IMR-90 (cell line): ENCODE data around the gene HS6ST3. TPM values are rescaled to one million over a fixed set of nuclear protein-coding genes. Genes with fewer than 3 reads are reported as not detected.

Experiments
- ATAC-seq: fragments of 200-7000 bp; cut with Tn5 transposase; 2 replicates; pipeline ENCODE4 v1.9.1; 2020; ENCODE audit warnings: low read depth, mild to moderate bottlenecking, moderate library complexity
- BruUV-seq: library from RNA; stranded (reverse); fragments of 400-500 nt; replicated peaks from 2 replicates; lab custom pipeline; 2021; lab: Mats Ljungman, UMichigan
- CTCF ChIA-PET: fragments of 300-600 bp; formaldehyde crosslinking; extraction: SDS; loops from one replicate; lab custom pipeline; 2021; ENCODE audit warnings: antibody characterized with exemption; lab: Yijun Ruan, JAX
- POLR2A ChIA-PET: fragments of 300-600 bp; sonication (Branson Sonifier 250); formaldehyde crosslinking; loops from one replicate; lab custom pipeline; 2022; ENCODE audit warnings: antibody characterized with exemption; ENCODE audit not compliant: unreplicated experiment; lab: Charles Lee
- DNase-seq: peaks from one replicate; pipeline ENCODE4 v3.0.0; 2013
- H2AFZ ChIP-seq: replicated peaks from 2 replicates; pipeline ENCODE3; 2013; ENCODE audit warnings: low read length, mild to moderate bottlenecking; ENCODE audit not compliant: poor library complexity
- H2AK5ac ChIP-seq: 2 replicates; pipeline ENCODE4 v1.6.1; 2013; ENCODE audit warnings: low read depth, low read length, inconsistent platforms
- H2AK9ac ChIP-seq: replicated peaks from 2 replicates; pipeline ENCODE3; 2013; ENCODE audit warnings: mild to moderate bottlenecking, low read depth, low read length, moderate library complexity; ENCODE audit not compliant: poor library complexity
- H2BK120ac ChIP-seq: 2 replicates; pipeline ENCODE4 v1.6.1; 2013; ENCODE audit warnings: low read depth, low read length, inconsistent platforms
- H2BK15ac ChIP-seq: 3 replicates; pipeline ENCODE4 v1.6.1; 2013; ENCODE audit warnings: low read depth, low read length, inconsistent platforms
- H2BK20ac ChIP-seq: 2 replicates; pipeline ENCODE4 v1.6.1; 2013; ENCODE audit warnings: low read depth, mild to moderate bottlenecking, inconsistent platforms, low read length, moderate library complexity
- H2BK5ac ChIP-seq: 2 replicates; pipeline ENCODE4 v1.6.1; 2013; ENCODE audit warnings: mild to moderate bottlenecking, low read depth, low read length, inconsistent platforms; ENCODE audit not compliant: poor library complexity, severe bottlenecking
- H3K14ac ChIP-seq: replicated peaks from 2 replicates; pipeline ENCODE4 v1.6.1; 2013; ENCODE audit warnings: low read depth, low read length, inconsistent platforms
- H3K18ac ChIP-seq: 2 replicates; pipeline ENCODE4 v1.6.1; 2013; ENCODE audit warnings: low read depth, low read length, control low read depth
- H3K23ac ChIP-seq: 2 replicates; pipeline ENCODE4 v1.6.1; 2013; ENCODE audit warnings: low read depth, low read length, inconsistent platforms
- H3K27ac ChIP-seq: 2 replicates; pipeline ENCODE4 v1.5.1; 2013; ENCODE audit warnings: mild to moderate bottlenecking, control low read depth, low read length; ENCODE audit not compliant: insufficient read depth
- H3K27me3 ChIP-seq: 2 replicates; pipeline ENCODE4 v1.6.1; 2013; ENCODE audit warnings: low read length; ENCODE audit not compliant: control insufficient read depth, insufficient read depth
- H3K36me3 ChIP-seq: 2 replicates; pipeline ENCODE4 v1.6.1; 2013; ENCODE audit warnings: low read length, mixed read lengths; ENCODE audit not compliant: control insufficient read depth, insufficient read depth
- H3K4ac ChIP-seq: 2 replicates; pipeline ENCODE4 v1.6.1; 2013; ENCODE audit warnings: low read depth, low read length, inconsistent platforms
- H3K4me1 ChIP-seq: 2 replicates; pipeline ENCODE4 v1.6.1; 2013; ENCODE audit warnings: low read length, mixed read lengths; ENCODE audit not compliant: control insufficient read depth, insufficient read depth
- H3K4me2 ChIP-seq: 2 replicates; pipeline ENCODE4 v1.6.1; 2013; ENCODE audit warnings: low read depth, mild to moderate bottlenecking, control low read depth, low read length, moderate library complexity
- H3K4me3 ChIP-seq: 2 replicates; pipeline ENCODE4 v1.5.1; 2013; ENCODE audit warnings: low read depth, mild to moderate bottlenecking, control low read depth, low read length, moderate library complexity; ENCODE audit not compliant: insufficient read depth
- H3K56ac ChIP-seq: 2 replicates; pipeline ENCODE4 v1.6.1; 2013; ENCODE audit warnings: low read length, inconsistent platforms; ENCODE audit not compliant: insufficient read depth; ENCODE audit errors: extremely low read depth
- H3K79me1 ChIP-seq, 2 experiments: 2 replicates each; pipeline ENCODE4 v1.6.1; 2013; ENCODE audit warnings: low read length in 2 of 2, inconsistent platforms in 1 of 2, low read depth in 1 of 2
- H3K9ac ChIP-seq: 2 replicates; pipeline ENCODE4 v1.6.1; 2013; ENCODE audit warnings: low read depth, low read length, control low read depth
- H3K9me1 ChIP-seq: 2 replicates; pipeline ENCODE4 v1.6.1; 2013; ENCODE audit warnings: low read length, inconsistent platforms; ENCODE audit not compliant: insufficient read depth
- H3K9me3 ChIP-seq: 2 replicates; pipeline ENCODE4 v1.6.1; 2013; ENCODE audit warnings: low read length; ENCODE audit not compliant: control insufficient read depth, insufficient read depth
- H4K20me1 ChIP-seq: 2 replicates; pipeline ENCODE4 v1.6.1; 2013; ENCODE audit warnings: low read length, inconsistent platforms; ENCODE audit not compliant: insufficient read depth
- H4K5ac ChIP-seq: 2 replicates; pipeline ENCODE4 v1.6.1; 2013; ENCODE audit warnings: mild to moderate bottlenecking, low read depth, low read length, control low read depth
- H4K8ac ChIP-seq, 2 experiments: 2 replicates each; pipeline ENCODE4 v1.6.1; 2013; ENCODE audit warnings: low read depth in 2 of 2, low read length in 2 of 2, control low read depth in 1 of 2, inconsistent platforms in 1 of 2
- H4K91ac ChIP-seq: 2 replicates; pipeline ENCODE4 v1.6.1; 2013; ENCODE audit warnings: low read depth, low read length, inconsistent platforms; ENCODE audit not compliant: insufficient read depth
- POLR2A ChIP-seq: IDR thresholded peaks from 2 replicates; pipeline ENCODE4 v1.6.1; 2012; ENCODE audit warnings: mild to moderate bottlenecking, low read depth, low read length
- WGBS, 2 experiments: methylation state at CpG; one replicate each; pipeline versions ENCODE4 v1.1.5 to v1.1.7; 2013; ENCODE audit warnings: missing lambda C conversion rate in 2 of 2; ENCODE audit not compliant: insufficient read length in 1 of 2; ENCODE audit errors: extremely low coverage in 2 of 2; 5-methylcytosine and 5-hydroxymethylcytosine counted together
- dilution Hi-C: fragments of 300-500 bp; cut with HindIII; formaldehyde crosslinking; loops from one replicate; pipeline ENCODE4 v1.14.3; 2018; ENCODE audit warnings: low sequenced_read_pairs; ENCODE audit not compliant: unreplicated experiment
- in situ Hi-C: fragments of 300-500 bp; cut with MboI; formaldehyde crosslinking; loops from 3 replicates; pipeline ENCODE4 v1.14.3; 2019; ENCODE audit warnings: low sequenced_read_pairs, inconsistent platforms, mixed read lengths
- intact Hi-C: fragments of 100-400 bp; cut with micrococcal nuclease; formaldehyde crosslinking; loops from 2 replicates; pipeline ENCODE4 v1.10.0; 2022
- polyA plus RNA-seq, 3 experiments: library from polyadenylated mRNA; depleted of rRNA; stranded (reverse); fragments of >200 nt; gene quantifications; 2 replicates each; pipeline ENCODE4 v1.2.3, GENCODE V29; 2012; ENCODE audit warnings: low replicate concordance in 1 of 3
- total RNA-seq: library from RNA; depleted of rRNA; stranded (reverse); fragments of >200 nt; gene quantifications from 2 replicates; pipeline ENCODE4 v1.2.3, GENCODE V29; 2012

The HS6ST3 gene
- total and polyA plus RNA-seq, 2 of the 4 experiments (the other 2 are of a cell fraction), result not detected

DNA sequence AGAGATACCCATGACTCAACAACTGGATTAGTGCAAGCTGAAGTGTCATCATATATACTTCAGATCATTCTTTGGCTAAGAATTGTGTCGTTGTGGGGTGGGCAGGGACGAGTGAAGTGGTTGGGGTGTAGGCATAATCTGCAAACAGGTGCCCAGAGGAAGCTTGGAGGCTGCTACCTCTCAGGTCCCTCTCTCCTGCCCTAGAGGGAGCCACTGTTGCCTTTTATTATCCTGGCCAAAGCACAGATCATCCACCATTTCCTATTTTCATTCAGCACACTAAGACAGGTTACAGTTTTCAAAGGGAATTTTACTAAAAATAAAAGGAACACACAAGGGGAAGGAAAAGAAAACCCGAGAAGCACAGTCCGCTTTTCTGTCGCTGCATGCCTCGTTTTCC is 126.6 kb downstream of the HS6ST3 start:
- WGBS, 2 experiments, result no CpG with 5 or more reads among the region's 6 CpGs
- no TSS peak for BruUV-seq
- Histone ChIP-seq H4K20me1 (no peaks in the 10 kb centered on the region), H3K14ac (no peak overlapping the region), H3K9me3 (peaks cover 2% of the 10 kb centered on the region; the same call in 1 of the 2 replicates), H3K4me2 (no peak overlapping the region), H3K27ac (no peak overlapping the region), H3K9me1 (no peaks in the 10 kb centered on the region), H2BK15ac (no peak overlapping the region), H2AFZ (no peak overlapping the region), H2AK5ac (no peak overlapping the region), H3K79me1 (no peaks in the 10 kb centered on the region), H3K27me3 (no peaks in the 10 kb centered on the region), H2AK9ac (no peak overlapping the region), H2BK20ac (no peak overlapping the region), H3K36me3 (no peaks in the 10 kb centered on the region), H2BK5ac (no peak overlapping the region), H4K91ac (no peak overlapping the region), H4K8ac (no peak overlapping the region), H4K5ac (no peak overlapping the region), H3K4me1 (no peaks in the 10 kb centered on the region), H3K56ac (no peak overlapping the region), H3K9ac (no peak overlapping the region), H2BK120ac (no peak overlapping the region), H3K23ac (no peak overlapping the region), H3K4ac (no peak overlapping the region), H3K18ac (no peak overlapping the region), H3K4me3 (no peak overlapping the region)
- POLR2A ChIA-PET, result no interaction called here
- dilution Hi-C loops, result no loop called here
- ATAC-seq (no peak), DNase-seq (no peak)
- CTCF ChIA-PET, result no interaction called here
- in situ Hi-C loops, result no loop called here
- intact Hi-C loops, result no loop called here
- no peak for TF ChIP-seq POLR2A
